ENCODE measurements around the gene KCNMB4.

KCNMB4 gene

GRCh38 chr12:70366581-70367257 is 629 bp downstream of the KCNMB4 start:
- peak; percentile 10 for DNase-seq (ENCODE audit: low read depth, low spot score)
- H3K4me3 ChIP-seq (ENCODE audit: low read depth, low read length), result peak overlapping the region; percentile 63
- TF ChIP-seq, protein P1, sequence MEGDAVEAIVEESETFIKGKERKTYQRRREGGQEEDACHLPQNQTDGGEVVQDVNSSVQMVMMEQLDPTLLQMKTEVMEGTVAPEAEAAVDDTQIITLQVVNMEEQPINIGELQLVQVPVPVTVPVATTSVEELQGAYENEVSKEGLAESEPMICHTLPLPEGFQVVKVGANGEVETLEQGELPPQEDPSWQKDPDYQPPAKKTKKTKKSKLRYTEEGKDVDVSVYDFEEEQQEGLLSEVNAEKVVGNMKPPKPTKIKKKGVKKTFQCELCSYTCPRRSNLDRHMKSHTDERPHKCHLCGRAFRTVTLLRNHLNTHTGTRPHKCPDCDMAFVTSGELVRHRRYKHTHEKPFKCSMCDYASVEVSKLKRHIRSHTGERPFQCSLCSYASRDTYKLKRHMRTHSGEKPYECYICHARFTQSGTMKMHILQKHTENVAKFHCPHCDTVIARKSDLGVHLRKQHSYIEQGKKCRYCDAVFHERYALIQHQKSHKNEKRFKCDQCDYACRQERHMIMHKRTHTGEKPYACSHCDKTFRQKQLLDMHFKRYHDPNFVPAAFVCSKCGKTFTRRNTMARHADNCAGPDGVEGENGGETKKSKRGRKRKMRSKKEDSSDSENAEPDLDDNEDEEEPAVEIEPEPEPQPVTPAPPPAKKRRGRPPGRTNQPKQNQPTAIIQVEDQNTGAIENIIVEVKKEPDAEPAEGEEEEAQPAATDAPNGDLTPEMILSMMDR (IDR thresholded peaks at IDR 0.05; ENCODE audit: low read depth, low read length), result no peak
- in situ Hi-C loops (cut with HindIII; ENCODE audit: low sequenced_read_pairs), result no loop called here

GRCh38 chr12:70367258-70368141 is 1.4 kb downstream of the KCNMB4 start:
- peak overlapping the region; percentile 63 for H3K4me3 ChIP-seq (ENCODE audit: low read depth, low read length)
- DNase-seq (ENCODE audit: low read depth, low spot score), result peak; percentile 32
- in situ Hi-C loops (cut with HindIII; ENCODE audit: low sequenced_read_pairs), result no loop called here
- TF ChIP-seq, protein P1 (IDR thresholded peaks at IDR 0.05; ENCODE audit: low read depth, low read length), result no peak

GRCh38 chr12:70372881-70373280 is 6.8 kb downstream of the KCNMB4 start:
- in situ Hi-C loops (cut with HindIII; ENCODE audit: low sequenced_read_pairs), result no loop called here
- TF ChIP-seq, protein P1 (IDR thresholded peaks at IDR 0.05; ENCODE audit: low read depth, low read length), result no peak
- no peak for DNase-seq (ENCODE audit: low read depth, low spot score)
- H3K4me3 ChIP-seq (ENCODE audit: low read depth, low read length), result no peak overlapping the region

GRCh38 chr12:70379846-70380245 is 13.8 kb downstream of the KCNMB4 start:
- in situ Hi-C loops (cut with HindIII; ENCODE audit: low sequenced_read_pairs), result no loop called here
- no peak for DNase-seq (ENCODE audit: low read depth, low spot score)
- no peak overlapping the region for H3K4me3 ChIP-seq (ENCODE audit: low read depth, low read length)
- TF ChIP-seq, protein P1 (IDR thresholded peaks at IDR 0.05; ENCODE audit: low read depth, low read length), result no peak

DNA sequence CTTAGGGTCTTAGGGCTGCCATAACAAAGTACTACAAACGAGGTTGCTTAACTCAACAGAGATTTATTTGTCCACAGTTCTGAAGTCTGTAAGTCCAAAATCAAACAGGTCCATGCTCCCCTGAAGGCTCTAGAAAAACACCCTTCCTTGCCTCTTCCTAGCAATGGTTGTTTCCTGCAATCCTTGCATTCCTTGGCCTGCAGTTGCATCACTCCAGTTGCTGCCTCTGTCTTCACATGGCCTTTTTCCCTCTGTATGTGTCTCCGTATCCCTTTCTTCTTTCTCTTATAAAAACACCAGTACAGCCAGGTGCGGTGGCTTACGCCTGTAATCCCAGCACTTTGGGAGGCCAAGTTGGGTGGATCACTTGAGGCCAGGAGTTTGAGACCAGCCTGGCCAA is 17.4 kb downstream of the KCNMB4 start:
- no peak overlapping the region for H3K4me3 ChIP-seq (ENCODE audit: low read depth, low read length)
- in situ Hi-C loops (cut with HindIII; ENCODE audit: low sequenced_read_pairs), result no loop called here
- no peak for DNase-seq (ENCODE audit: low read depth, low spot score)
- TF ChIP-seq, protein P1 (IDR thresholded peaks at IDR 0.05; ENCODE audit: low read depth, low read length), result no peak

GRCh38 chr12:70383886-70384285 is 17.8 kb downstream of the KCNMB4 start:
- TF ChIP-seq, protein P1 (IDR thresholded peaks at IDR 0.05; ENCODE audit: low read depth, low read length), result no peak
- no peak for DNase-seq (ENCODE audit: low read depth, low spot score)
- in situ Hi-C loops (cut with HindIII; ENCODE audit: low sequenced_read_pairs), result no loop called here
- no peak overlapping the region for H3K4me3 ChIP-seq (ENCODE audit: low read depth, low read length)
